ENCODE data around the gene GPC2. TPM values are rescaled to one million over a fixed set of nuclear protein-coding genes. Genes with fewer than 3 reads are reported as not detected.

The GPC2 gene
- total RNA-seq, 1 experiment from 2014 or later: 23.3 TPM

DNA sequence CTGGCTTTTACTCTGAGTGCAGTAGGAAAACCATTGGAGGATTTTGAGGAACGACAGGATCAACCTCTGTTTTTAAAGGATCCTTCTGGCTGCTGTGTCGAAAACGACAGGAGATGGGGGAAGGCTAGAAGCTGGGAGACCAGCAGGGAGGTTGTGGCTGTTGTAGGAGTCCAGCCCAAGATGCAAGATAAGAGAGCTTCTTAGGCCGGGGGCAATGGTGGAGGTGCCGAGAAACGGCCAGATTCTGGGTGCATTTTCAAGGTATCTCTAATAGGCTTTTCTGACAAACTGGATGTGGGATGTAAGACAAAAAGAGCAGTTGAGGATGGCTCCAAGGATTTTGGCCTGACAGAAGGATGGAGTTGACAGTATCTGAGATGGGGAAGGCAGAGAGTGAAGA lies 32.3 kb upstream of the GPC2 start:
- no peak overlapping the region for H3K4me3 ChIP-seq (ENCODE audit: low read depth, low read length, poor library complexity, severe bottlenecking)
- H3K4me1 ChIP-seq (ENCODE audit: insufficient read depth, low read length, poor library complexity, severe bottlenecking): no peaks in the 10 kb centered on the region
- no peak for TF ChIP-seq CTCF (conservative IDR thresholded peaks at IDR 0.05; ENCODE audit: low read depth, low read length)
- TF ChIP-seq EZH2 (IDR thresholded peaks at IDR 0.05; ENCODE audit: borderline replicate concordance, low read depth, low read length, poor library complexity, severe bottlenecking): no peak
- H3K27ac ChIP-seq (ENCODE audit: low read depth, low read length, poor library complexity, severe bottlenecking): no peak overlapping the region
- POLR2A ChIA-PET (ENCODE audit: low non-redundant PET): no interaction called here
- no peaks in the 10 kb centered on the region for H3K27me3 ChIP-seq (replicated peaks; ENCODE audit: insufficient read depth, low read depth, low read length, poor library complexity)
- intact Hi-C loops (cut with micrococcal nuclease; ENCODE audit: unreplicated experiment): no loop called here
- CTCF ChIA-PET: no interaction called here
- no TSS peak for BruUV-seq (replicated peaks)
- no peaks in the 10 kb centered on the region for H3K36me3 ChIP-seq (ENCODE audit: insufficient read depth, low read length, poor library complexity, severe bottlenecking)
- no peaks in the 10 kb centered on the region for H3K9me3 ChIP-seq (ENCODE audit: low read depth, low read length, poor library complexity, severe bottlenecking)
- DNase-seq (ENCODE audit: low spot score): no peak

- Histone ChIP-seq H3K36me3 (ENCODE audit: insufficient read depth, low read length, poor library complexity, severe bottlenecking) (no peaks in the 10 kb centered on the region), H3K4me1 (ENCODE audit: insufficient read depth, low read length, poor library complexity, severe bottlenecking) (no peaks in the 10 kb centered on the region), H3K27me3 (replicated peaks; ENCODE audit: insufficient read depth, low read depth, low read length, poor library complexity) (no peaks in the 10 kb centered on the region), H3K9me3 (ENCODE audit: low read depth, low read length, poor library complexity, severe bottlenecking) (no peaks in the 10 kb centered on the region), H3K4me3 (ENCODE audit: low read depth, low read length, poor library complexity, severe bottlenecking) (no peak overlapping the region), H3K27ac (ENCODE audit: low read depth, low read length, poor library complexity, severe bottlenecking) (no peak overlapping the region)
- BruUV-seq (replicated peaks): no TSS peak
- POLR2A ChIA-PET (ENCODE audit: low non-redundant PET): no interaction called here
- DNase-seq (ENCODE audit: low spot score): no peak
- TF ChIP-seq CTCF (conservative IDR thresholded peaks at IDR 0.05; ENCODE audit: low read depth, low read length) (no peak), EZH2 (IDR thresholded peaks at IDR 0.05; ENCODE audit: borderline replicate concordance, low read depth, low read length, poor library complexity, severe bottlenecking) (no peak)
- intact Hi-C loops (cut with micrococcal nuclease; ENCODE audit: unreplicated experiment): no loop called here
- CTCF ChIA-PET: no interaction called here
These were observed 31.8 kb upstream of the GPC2 start for GRCh38 chr7:100208911-100209408.

- ChIA-PET POLR2A (ENCODE audit: low non-redundant PET) (no interaction called here), CTCF (no interaction called here)
- no peak for DNase-seq (ENCODE audit: low spot score)
- intact Hi-C loops (cut with micrococcal nuclease; ENCODE audit: unreplicated experiment): no loop called here
- TF ChIP-seq EZH2 (IDR thresholded peaks at IDR 0.05; ENCODE audit: borderline replicate concordance, low read depth, low read length, poor library complexity, severe bottlenecking) (no peak), CTCF (conservative IDR thresholded peaks at IDR 0.05; ENCODE audit: low read depth, low read length) (no peak)
- H3K27ac ChIP-seq (ENCODE audit: low read depth, low read length, poor library complexity, severe bottlenecking): no peak overlapping the region
- no peaks in the 10 kb centered on the region for H3K9me3 ChIP-seq (ENCODE audit: low read depth, low read length, poor library complexity, severe bottlenecking)
- peaks cover 6% of the 10 kb centered on the region for H3K27me3 ChIP-seq (replicated peaks; ENCODE audit: insufficient read depth, low read depth, low read length, poor library complexity)
- BruUV-seq (replicated peaks): no TSS peak
- no peaks in the 10 kb centered on the region for H3K4me1 ChIP-seq (ENCODE audit: insufficient read depth, low read length, poor library complexity, severe bottlenecking)
- H3K4me3 ChIP-seq (ENCODE audit: low read depth, low read length, poor library complexity, severe bottlenecking): no peak overlapping the region
- H3K36me3 ChIP-seq (ENCODE audit: insufficient read depth, low read length, poor library complexity, severe bottlenecking): no peaks in the 10 kb centered on the region
These were observed 27.3 kb upstream of the GPC2 start for GRCh38 chr7:100204454-100204853.

All from A673 (cell line).